NCI-H2196 (cell line): ENCODE data around the gene USP10.
A peak's percentile ranks its signal among the peaks of the same experiment; 100 is the strongest.
"Not testable (repeated sequence)": the region's sequence is repeated elsewhere in the genome, so short reads cannot be mapped to it uniquely, and the experiment has no call there.

Experiments
- DNase-seq: peaks from one replicate; lab custom pipeline; 2025; ENCODE audit not compliant: unreplicated experiment; lab: John Stamatoyannopoulos, UW

USP10 gene

GRCh38 chr16:84726669-84727467 lies 27.1 kb downstream of the USP10 start:
- DNase-seq = no peak

GRCh38 chr16:84728853-84729424 lies 29.1 kb downstream of the USP10 start:
- DNase-seq = no peak

GRCh38 chr16:84729716-84730320 lies 30.0 kb downstream of the USP10 start:
- DNase-seq = no peak

- peak; percentile 34 for DNase-seq
These were observed 30.8 kb downstream of the USP10 start for GRCh38 chr16:84730406-84731106.

GRCh38 chr16:84732332-84732673 lies 32.5 kb downstream of the USP10 start:
- DNase-seq = not testable (repeated sequence)

GRCh38 chr16:84732674-84733352 lies 33.0 kb downstream of the USP10 start:
- no peak for DNase-seq

GRCh38 chr16:84735849-84736586 lies 36.2 kb downstream of the USP10 start:
- DNase-seq = peak; percentile 44

GRCh38 chr16:84737192-84738011 lies 37.6 kb downstream of the USP10 start:
- peak; percentile 15 for DNase-seq

- peak; percentile 55 for DNase-seq
These were observed 38.6 kb downstream of the USP10 start for GRCh38 chr16:84738255-84739038.

GRCh38 chr16:84739349-84740124 lies 39.7 kb downstream of the USP10 start:
- DNase-seq = no peak

- no peak for DNase-seq
These were observed 40.9 kb downstream of the USP10 start for GRCh38 chr16:84740596-84741116.

- DNase-seq = no peak
These were observed 41.6 kb downstream of the USP10 start for GRCh38 chr16:84741340-84741830.

- no peak for DNase-seq
These were observed 42.9 kb downstream of the USP10 start for GRCh38 chr16:84742641-84743092.

- DNase-seq = no peak
These were observed 46.4 kb downstream of the USP10 start for GRCh38 chr16:84746231-84746630.

GRCh38 chr16:84746875-84747274 lies 47.1 kb downstream of the USP10 start:
- DNase-seq = no peak

- not testable (repeated sequence) for DNase-seq
These were observed 48.4 kb downstream of the USP10 start for GRCh38 chr16:84748247-84748646.

- DNase-seq = no peak
These were observed 49.3 kb downstream of the USP10 start for GRCh38 chr16:84749072-84749471.

- no peak for DNase-seq
These were observed 50.0 kb downstream of the USP10 start for GRCh38 chr16:84749815-84750214.
